Measurements from ENCODE around the gene GUCD1.

DNA sequence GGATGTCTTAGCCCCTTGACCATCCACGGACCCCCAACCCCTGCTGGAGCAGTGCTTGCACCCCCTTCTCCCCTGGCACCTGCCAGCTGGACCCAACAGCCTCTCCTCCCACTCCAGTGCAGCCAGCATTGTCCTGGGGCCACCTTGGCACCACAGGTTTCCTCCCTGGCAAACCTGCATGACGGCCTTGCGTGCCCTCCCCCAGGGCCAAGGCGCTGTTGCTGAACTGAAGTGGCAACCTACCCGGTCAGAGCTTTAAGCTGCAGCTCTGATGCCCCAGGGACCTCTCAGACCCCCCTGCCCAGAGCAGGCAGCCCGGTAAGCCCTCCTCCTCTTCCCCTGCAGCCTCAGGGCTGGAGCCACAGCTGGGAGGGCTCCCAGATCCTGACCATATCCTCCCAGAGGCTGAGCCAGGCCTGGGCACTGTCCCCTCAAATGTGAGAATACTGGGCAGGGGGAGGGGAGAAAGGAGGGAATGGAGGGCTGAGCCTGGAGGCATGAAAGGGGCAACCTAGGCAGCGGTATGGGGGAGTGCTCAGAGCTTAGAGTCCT, 39.7 kb upstream of the GUCD1 start:
- TF ChIP-seq ESRRA (CRISPR knock-in tag; IDR thresholded peaks at IDR 0.05; ENCODE audit: low read depth) (no peak), SMC3 (IDR thresholded peaks at IDR 0.05; ENCODE audit: low read length) (no peak), ZHX1 (CRISPR knock-in tag; IDR thresholded peaks at IDR 0.05; ENCODE audit: low read depth) (no peak), HHEX (CRISPR knock-in tag; IDR thresholded peaks at IDR 0.05) (no peak)
- TF ChIP-seq, protein P1, sequence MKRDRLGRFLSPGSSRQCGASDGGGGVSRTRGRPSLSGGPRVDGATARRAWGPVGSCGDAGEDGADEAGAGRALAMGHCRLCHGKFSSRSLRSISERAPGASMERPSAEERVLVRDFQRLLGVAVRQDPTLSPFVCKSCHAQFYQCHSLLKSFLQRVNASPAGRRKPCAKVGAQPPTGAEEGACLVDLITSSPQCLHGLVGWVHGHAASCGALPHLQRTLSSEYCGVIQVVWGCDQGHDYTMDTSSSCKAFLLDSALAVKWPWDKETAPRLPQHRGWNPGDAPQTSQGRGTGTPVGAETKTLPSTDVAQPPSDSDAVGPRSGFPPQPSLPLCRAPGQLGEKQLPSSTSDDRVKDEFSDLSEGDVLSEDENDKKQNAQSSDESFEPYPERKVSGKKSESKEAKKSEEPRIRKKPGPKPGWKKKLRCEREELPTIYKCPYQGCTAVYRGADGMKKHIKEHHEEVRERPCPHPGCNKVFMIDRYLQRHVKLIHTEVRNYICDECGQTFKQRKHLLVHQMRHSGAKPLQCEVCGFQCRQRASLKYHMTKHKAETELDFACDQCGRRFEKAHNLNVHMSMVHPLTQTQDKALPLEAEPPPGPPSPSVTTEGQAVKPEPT (CRISPR knock-in tag; IDR thresholded peaks at IDR 0.05; ENCODE audit: low read depth), result no peak
- TF ChIP-seq, protein P2, sequence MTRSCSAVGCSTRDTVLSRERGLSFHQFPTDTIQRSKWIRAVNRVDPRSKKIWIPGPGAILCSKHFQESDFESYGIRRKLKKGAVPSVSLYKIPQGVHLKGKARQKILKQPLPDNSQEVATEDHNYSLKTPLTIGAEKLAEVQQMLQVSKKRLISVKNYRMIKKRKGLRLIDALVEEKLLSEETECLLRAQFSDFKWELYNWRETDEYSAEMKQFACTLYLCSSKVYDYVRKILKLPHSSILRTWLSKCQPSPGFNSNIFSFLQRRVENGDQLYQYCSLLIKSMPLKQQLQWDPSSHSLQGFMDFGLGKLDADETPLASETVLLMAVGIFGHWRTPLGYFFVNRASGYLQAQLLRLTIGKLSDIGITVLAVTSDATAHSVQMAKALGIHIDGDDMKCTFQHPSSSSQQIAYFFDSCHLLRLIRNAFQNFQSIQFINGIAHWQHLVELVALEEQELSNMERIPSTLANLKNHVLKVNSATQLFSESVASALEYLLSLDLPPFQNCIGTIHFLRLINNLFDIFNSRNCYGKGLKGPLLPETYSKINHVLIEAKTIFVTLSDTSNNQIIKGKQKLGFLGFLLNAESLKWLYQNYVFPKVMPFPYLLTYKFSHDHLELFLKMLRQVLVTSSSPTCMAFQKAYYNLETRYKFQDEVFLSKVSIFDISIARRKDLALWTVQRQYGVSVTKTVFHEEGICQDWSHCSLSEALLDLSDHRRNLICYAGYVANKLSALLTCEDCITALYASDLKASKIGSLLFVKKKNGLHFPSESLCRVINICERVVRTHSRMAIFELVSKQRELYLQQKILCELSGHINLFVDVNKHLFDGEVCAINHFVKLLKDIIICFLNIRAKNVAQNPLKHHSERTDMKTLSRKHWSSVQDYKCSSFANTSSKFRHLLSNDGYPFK (CRISPR knock-in tag; IDR thresholded peaks at IDR 0.05; ENCODE audit: borderline replicate concordance), result no peak
